ENCODE results near the gene LILRB3. TPM values are rescaled to one million over a fixed set of nuclear protein-coding genes. Genes with fewer than 3 reads are reported as not detected.

Gene LILRB3
- total RNA-seq, 3 donors from 2014 or later = 1.6 to 28.3 (median 11.5) TPM

DNA sequence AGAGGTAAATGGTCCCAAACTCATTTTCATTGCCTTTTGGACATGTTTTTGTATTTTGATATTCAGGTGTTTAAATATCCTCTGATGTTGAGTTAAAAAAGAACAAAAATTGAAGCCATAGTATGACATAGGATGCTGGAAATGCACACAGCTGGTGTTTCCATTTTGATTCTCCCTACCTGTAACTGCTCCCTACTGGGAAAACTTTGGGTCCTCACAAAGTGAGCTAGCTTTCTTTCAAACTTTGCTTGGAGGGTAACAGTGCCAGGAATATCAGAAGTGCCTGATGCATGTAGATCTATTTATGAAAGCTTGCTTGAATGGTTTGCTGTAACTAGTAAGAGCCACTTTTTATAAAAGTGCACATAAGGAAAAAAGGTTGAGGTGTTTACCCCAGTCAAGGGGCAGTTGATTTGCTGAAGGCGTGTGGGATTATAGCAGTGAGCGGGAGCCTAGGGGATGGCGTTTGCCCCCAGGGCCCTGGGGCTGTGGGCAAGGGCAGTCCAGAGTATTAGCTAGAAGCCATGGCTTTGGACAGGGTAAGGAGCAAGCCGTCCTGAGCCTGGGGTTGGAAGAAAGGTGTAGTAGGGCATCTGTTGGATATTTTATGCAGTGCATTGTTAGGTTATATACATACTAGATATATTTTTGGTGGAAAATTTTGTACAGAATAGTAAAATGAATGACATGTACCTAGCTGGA is 17.9 kb downstream of the LILRB3 start:
- H3K36me3 ChIP-seq = peaks cover 4% of the 10 kb centered on the region
- no peaks in the 10 kb centered on the region for H3K27me3 ChIP-seq
- H3K4me1 ChIP-seq = peaks cover 13 to 18% of the 10 kb centered on the region in 2 donors
- intact Hi-C loops (cut with DNase I; ENCODE audit: low total_unique reads) = no loop called here
- H3K9me3 ChIP-seq = no peaks in the 10 kb centered on the region
- TF ChIP-seq POLR2AphosphoS5 (IDR thresholded peaks at IDR 0.05) (no peak), POLR2A (IDR thresholded peaks at IDR 0.05) (no peak)
- TF ChIP-seq, protein P1, sequence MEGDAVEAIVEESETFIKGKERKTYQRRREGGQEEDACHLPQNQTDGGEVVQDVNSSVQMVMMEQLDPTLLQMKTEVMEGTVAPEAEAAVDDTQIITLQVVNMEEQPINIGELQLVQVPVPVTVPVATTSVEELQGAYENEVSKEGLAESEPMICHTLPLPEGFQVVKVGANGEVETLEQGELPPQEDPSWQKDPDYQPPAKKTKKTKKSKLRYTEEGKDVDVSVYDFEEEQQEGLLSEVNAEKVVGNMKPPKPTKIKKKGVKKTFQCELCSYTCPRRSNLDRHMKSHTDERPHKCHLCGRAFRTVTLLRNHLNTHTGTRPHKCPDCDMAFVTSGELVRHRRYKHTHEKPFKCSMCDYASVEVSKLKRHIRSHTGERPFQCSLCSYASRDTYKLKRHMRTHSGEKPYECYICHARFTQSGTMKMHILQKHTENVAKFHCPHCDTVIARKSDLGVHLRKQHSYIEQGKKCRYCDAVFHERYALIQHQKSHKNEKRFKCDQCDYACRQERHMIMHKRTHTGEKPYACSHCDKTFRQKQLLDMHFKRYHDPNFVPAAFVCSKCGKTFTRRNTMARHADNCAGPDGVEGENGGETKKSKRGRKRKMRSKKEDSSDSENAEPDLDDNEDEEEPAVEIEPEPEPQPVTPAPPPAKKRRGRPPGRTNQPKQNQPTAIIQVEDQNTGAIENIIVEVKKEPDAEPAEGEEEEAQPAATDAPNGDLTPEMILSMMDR (IDR thresholded peaks at IDR 0.05) = no peak
- no peak for DNase-seq (ENCODE audit: low spot score in 2 of 2)
- H3K4me3 ChIP-seq = peak overlapping the region in 1 of 3 donors; percentile 93
- H3K27ac ChIP-seq = no peak overlapping the region

DNA sequence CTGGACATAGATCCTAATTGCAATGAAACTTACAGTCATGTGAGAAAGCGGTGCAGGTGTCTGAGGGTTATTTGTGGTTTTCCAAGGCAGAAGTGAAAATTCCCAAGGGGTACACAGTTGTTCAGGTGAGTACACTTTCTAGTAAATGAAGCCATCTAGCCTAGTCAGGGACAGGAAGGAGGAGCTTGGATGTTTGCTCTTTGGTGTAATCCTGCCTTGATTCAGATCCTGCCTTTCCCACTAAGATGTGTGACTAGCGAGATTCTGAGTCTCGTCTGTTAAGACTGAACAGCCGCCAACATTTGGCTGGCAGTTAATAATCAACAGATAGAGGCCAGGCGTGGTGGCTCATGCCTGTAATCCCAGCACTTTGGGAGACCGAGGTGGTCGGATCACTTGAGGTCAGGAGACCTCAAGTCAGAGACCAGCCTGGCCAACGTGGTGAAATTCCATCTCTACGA is 19.6 kb downstream of the LILRB3 start:
- no peak for DNase-seq (ENCODE audit: low spot score in 2 of 2)
- no peak for TF ChIP-seq POLR2A (IDR thresholded peaks at IDR 0.05)
- no peak for TF ChIP-seq POLR2AphosphoS5 (IDR thresholded peaks at IDR 0.05)
- Histone ChIP-seq H3K36me3 (peaks cover 4% of the 10 kb centered on the region), H3K4me1 (peaks cover 5 to 13% of the 10 kb centered on the region in 2 donors), H3K27me3 (no peaks in the 10 kb centered on the region), H3K9me3 (no peaks in the 10 kb centered on the region), H3K4me3 (peak overlapping the region in 1 of 3 donors; percentile 93), H3K27ac (no peak overlapping the region)
- intact Hi-C loops (cut with DNase I; ENCODE audit: low total_unique reads) = no loop called here

DNA sequence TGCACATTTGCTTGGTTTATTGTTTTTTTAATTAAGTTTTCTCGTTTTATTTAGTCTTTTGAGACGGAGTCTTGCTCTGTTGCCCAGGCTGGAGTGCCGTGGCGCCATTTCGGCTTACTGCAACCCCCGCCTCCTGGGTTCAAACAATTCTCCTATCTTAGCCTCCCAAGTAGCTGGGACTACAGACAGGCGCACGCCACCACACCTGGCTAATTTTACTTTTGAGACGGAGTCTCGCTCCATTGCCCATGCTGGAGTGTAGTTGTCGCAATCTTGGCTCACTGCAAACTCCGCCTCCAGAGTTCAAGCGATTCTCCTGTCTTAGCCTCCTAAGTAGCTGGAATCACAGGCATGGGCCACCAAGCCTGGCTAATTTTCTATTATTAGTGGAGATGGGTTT is 20.8 kb downstream of the LILRB3 start:
- no peak for DNase-seq (ENCODE audit: low spot score in 2 of 2)

DNA sequence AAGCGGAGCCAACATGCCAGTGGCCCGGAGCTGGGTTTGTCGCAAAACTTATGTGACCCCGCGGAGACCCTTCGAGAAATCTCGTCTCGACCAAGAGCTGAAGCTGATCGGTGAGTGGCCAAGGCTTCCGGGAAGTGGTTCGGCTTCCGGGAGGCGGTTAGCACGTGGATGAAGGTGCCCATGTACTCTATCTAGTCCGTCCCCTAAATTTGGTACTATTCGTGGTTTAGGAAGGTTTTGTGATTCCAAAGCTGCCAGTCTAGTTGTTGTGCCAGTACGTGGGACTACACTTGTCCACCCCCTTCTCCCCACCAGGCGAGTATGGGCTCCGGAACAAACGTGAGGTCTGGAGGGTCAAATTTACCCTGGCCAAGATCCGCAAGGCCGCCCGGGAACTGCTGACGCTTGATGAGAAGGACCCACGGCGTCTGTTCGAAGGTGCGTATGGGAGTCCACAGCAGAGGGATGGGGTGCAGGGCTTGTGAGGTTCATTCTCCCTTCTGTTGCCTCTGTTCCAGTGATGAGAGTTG is 21.6 kb downstream of the LILRB3 start:
- Histone ChIP-seq H3K9me3 (no peaks in the 10 kb centered on the region), H3K4me1 (peaks cover 5 to 13% of the 10 kb centered on the region in 2 donors), H3K36me3 (no peaks in the 10 kb centered on the region), H3K27me3 (no peaks in the 10 kb centered on the region), H3K27ac (peak overlapping the region; percentile 97), H3K4me3 (peak overlapping the region; percentile 60 to 93 (median 68))
- no peak for DNase-seq (ENCODE audit: low spot score in 2 of 2)
- intact Hi-C loops (cut with DNase I; ENCODE audit: low total_unique reads) = no loop called here
- TF ChIP-seq, protein P1 (IDR thresholded peaks at IDR 0.05) = no peak
- TF ChIP-seq POLR2A (IDR thresholded peaks at IDR 0.05) (no peak), POLR2AphosphoS5 (IDR thresholded peaks at IDR 0.05) (no peak)

More for the DNA sequence above, 20.8 kb downstream of the LILRB3 start:
- Histone ChIP-seq H3K4me1 (peaks cover 5 to 13% of the 10 kb centered on the region in 2 donors), H3K36me3 (peaks cover 4% of the 10 kb centered on the region), H3K9me3 (no peaks in the 10 kb centered on the region), H3K4me3 (peak overlapping the region; percentile 60 to 93 (median 68)), H3K27ac (peak overlapping the region; percentile 1 to 97), H3K27me3 (no peaks in the 10 kb centered on the region)
- intact Hi-C loops (cut with DNase I; ENCODE audit: low total_unique reads) = no loop called here
- TF ChIP-seq, protein P1 (IDR thresholded peaks at IDR 0.05) = no peak
- TF ChIP-seq POLR2AphosphoS5 (IDR thresholded peaks at IDR 0.05) = no peak
- TF ChIP-seq POLR2A (IDR thresholded peaks at IDR 0.05) = no peak

DNA sequence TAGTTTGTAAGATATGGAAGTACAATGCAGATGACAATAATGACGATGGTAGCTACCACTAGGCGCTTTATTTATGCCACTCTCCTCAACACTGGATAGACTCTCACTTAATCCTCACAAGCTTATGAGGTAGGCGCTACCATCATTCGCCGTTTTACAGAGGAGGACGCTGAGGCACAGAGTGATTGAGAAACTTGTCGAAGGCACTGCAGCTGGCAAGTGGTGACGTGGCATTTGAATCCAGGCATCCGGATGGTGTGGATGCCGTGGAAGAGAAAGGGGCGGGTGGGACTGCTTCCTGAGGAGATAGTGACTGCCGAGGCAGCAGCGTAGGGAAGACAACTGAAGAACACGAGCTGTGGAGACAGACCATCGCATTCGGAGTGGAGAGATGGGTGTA is 23.4 kb downstream of the LILRB3 start:
- H3K27me3 ChIP-seq = no peaks in the 10 kb centered on the region
- intact Hi-C loops (cut with DNase I; ENCODE audit: low total_unique reads) = no loop called here
- no peak overlapping the region for H3K4me3 ChIP-seq
- H3K4me1 ChIP-seq = peaks cover 5 to 13% of the 10 kb centered on the region in 2 donors
- no peaks in the 10 kb centered on the region for H3K36me3 ChIP-seq
- peak overlapping the region in 1 of 2 donors; percentile 97 for H3K27ac ChIP-seq
- H3K9me3 ChIP-seq = no peaks in the 10 kb centered on the region
- TF ChIP-seq POLR2A (IDR thresholded peaks at IDR 0.05) (no peak), POLR2AphosphoS5 (IDR thresholded peaks at IDR 0.05) (no peak)
- TF ChIP-seq, protein P1 (IDR thresholded peaks at IDR 0.05) = no peak
- DNase-seq (ENCODE audit: low spot score in 2 of 2) = no peak
